BE2C (cell line): ENCODE data around the gene DPH6.

ENCODE experiments used
- DNase-seq: peaks from one replicate; pipeline ENCODE4 v3.0.0-alpha.2; 2020
- H3K27me3 ChIP-seq: fragments of 250-450 bp; sonication (Bioruptor Pico); 2 replicates; pipeline ENCODE4 v1.5.1; 2020; ENCODE audit warnings: mild to moderate bottlenecking
- H3K36me3 ChIP-seq: fragments of 250-450 bp; sonication (Bioruptor Pico); 2 replicates; pipeline ENCODE4 v1.5.1; 2020; ENCODE audit warnings: mild to moderate bottlenecking
- H3K4me1 ChIP-seq: fragments of 250-450 bp; sonication (Bioruptor Pico); 2 replicates; pipeline ENCODE4 v1.5.1; 2020
- H3K4me3 ChIP-seq: 2 replicates; pipeline ENCODE4 v1.5.1; 2011; ENCODE audit warnings: low read depth, low read length
- H3K9me3 ChIP-seq: fragments of 250-450 bp; sonication (Bioruptor Pico); 2 replicates; pipeline ENCODE4 v1.5.1; 2020
- CTCF ChIP-seq: IDR thresholded peaks from 2 replicates; pipeline ENCODE4 v1.5.1; 2012; ENCODE audit warnings: mild to moderate bottlenecking, low read depth, low read length

DPH6 gene

GRCh38 chr15:35320911-35321310, 225.1 kb downstream of the DPH6 start:
- Histone ChIP-seq H3K27me3 (no peaks in the 10 kb centered on the region), H3K36me3 (no peaks in the 10 kb centered on the region; the same call in none of the 2 replicates), H3K4me3 (no peak overlapping the region), H3K9me3 (no peaks in the 10 kb centered on the region), H3K4me1 (no peaks in the 10 kb centered on the region)
- DNase-seq, result no peak
- no peak for TF ChIP-seq CTCF
